Gastrocnemius medialis (tissue), 4 donors: ENCODE results near the gene FAM236B.
"Not testable (repeated sequence)": the region's sequence is repeated elsewhere in the genome, so short reads cannot be mapped to it uniquely, and the experiment has no call there.

Experiments
- CTCF ChIP-seq, 5 experiments: fragments of 450-650 bp in 3 of 5; fragments of 200-600 bp in 2 of 5; sonication (generic) in 2 of 5; IDR thresholded peaks in 4 of 5; conservative IDR thresholded peaks in 1 of 5; 1 replicate in 4 of 5; 2 replicates in 1 of 5; pipeline ENCODE4 v1.5.1; 2016 to 2019; ENCODE audit warnings: antibody characterized with exemption in 5 of 5, mild to moderate bottlenecking in 3 of 5, moderate library complexity in 3 of 5
- POLR2A ChIP-seq, 2 donors: fragments of 450-650 bp; IDR thresholded peaks; one replicate each; pipeline ENCODE4 v1.6.1; 2017; ENCODE audit warnings: antibody characterized with exemption in 2 of 2, mild to moderate bottlenecking in 2 of 2, moderate library complexity in 2 of 2

- TF ChIP-seq POLR2A (IDR thresholded peaks at IDR 0.05); CTCF (IDR thresholded peaks at IDR 0.05 in 4 of 5, conservative IDR thresholded peaks at IDR 0.05 in 1 of 5): not testable (repeated sequence)
These were observed 48.2 kb upstream of the FAM236B start for GRCh38 chrX:72830701-72831100.
